GM10847 (cell line): ENCODE measurements around the gene ASXL1.

Source experiments
- POLR2A ChIP-seq: IDR thresholded peaks from 2 replicates; pipeline ENCODE4 v1.6.1; 2011; ENCODE audit not compliant: insufficient read length; ENCODE audit errors: extremely low read depth

Gene ASXL1

GRCh38 chr20:32427996-32428395 lies 69.9 kb downstream of the ASXL1 start:
- TF ChIP-seq POLR2A, result no peak

- TF ChIP-seq POLR2A, result no peak
Measured at GRCh38 chr20:32429343-32429742, 71.2 kb downstream of the ASXL1 start.

- TF ChIP-seq POLR2A, result no peak
Measured at GRCh38 chr20:32429745-32430360, 71.7 kb downstream of the ASXL1 start.

GRCh38 chr20:32431457-32431856 lies 73.3 kb downstream of the ASXL1 start:
- TF ChIP-seq POLR2A, result no peak

- TF ChIP-seq POLR2A, result no peak
Measured at GRCh38 chr20:32432277-32432676, 74.1 kb downstream of the ASXL1 start.

- TF ChIP-seq POLR2A, result no peak
Measured at GRCh38 chr20:32433311-32434021, 75.3 kb downstream of the ASXL1 start.

- TF ChIP-seq POLR2A, result no peak
Measured at GRCh38 chr20:32434434-32434833, 76.3 kb downstream of the ASXL1 start.

- no peak for TF ChIP-seq POLR2A
Measured at GRCh38 chr20:32435449-32436107, 77.4 kb downstream of the ASXL1 start.

- TF ChIP-seq POLR2A, result no peak
Measured at GRCh38 chr20:32436142-32436861, 78.2 kb downstream of the ASXL1 start.

GRCh38 chr20:32436968-32437367 lies 78.8 kb downstream of the ASXL1 start:
- TF ChIP-seq POLR2A, result no peak

GRCh38 chr20:32437391-32438074 lies 79.4 kb downstream of the ASXL1 start:
- TF ChIP-seq POLR2A, result no peak

GRCh38 chr20:32438331-32438858 lies 80.3 kb downstream of the ASXL1 start:
- no peak for TF ChIP-seq POLR2A

GRCh38 chr20:32439132-32439829 lies 81.2 kb downstream of the ASXL1 start:
- TF ChIP-seq POLR2A, result no peak

GRCh38 chr20:32440069-32440757 lies 82.1 kb downstream of the ASXL1 start:
- TF ChIP-seq POLR2A, result no peak
